Vagina (tissue), 2 donors: ENCODE measurements around the gene PSMB7.

ENCODE experiments used
- CTCF ChIP-seq, 3 experiments: fragments of 450-650 bp in 2 of 3; fragments of 200-600 bp in 1 of 3; sonication (generic) in 1 of 3; IDR thresholded peaks; one replicate each; pipeline ENCODE4 v1.5.1; 2017 to 2019; ENCODE audit warnings: antibody characterized with exemption in 3 of 3, mild to moderate bottlenecking in 2 of 3, moderate library complexity in 2 of 3
- POLR2A ChIP-seq, 2 donors: fragments of 450-650 bp; IDR thresholded peaks; one replicate each; pipeline ENCODE4 v1.6.1; 2017; ENCODE audit warnings: antibody characterized with exemption in 2 of 2, mild to moderate bottlenecking in 2 of 2, moderate library complexity in 2 of 2

GRCh38 chr9:124326378-124326777 lies 88.9 kb downstream of the PSMB7 start:
- no peak for TF ChIP-seq CTCF (IDR thresholded peaks at IDR 0.05)
- no peak for TF ChIP-seq POLR2A (IDR thresholded peaks at IDR 0.05)
